H7 (cell line): Measurements from ENCODE around the gene TRAPPC8. TPM values are rescaled to one million over a fixed set of nuclear protein-coding genes. Genes with fewer than 3 reads are reported as not detected.
"Not testable (repeated sequence)": the region's sequence is repeated elsewhere in the genome, so short reads cannot be mapped to it uniquely, and the experiment has no call there.

Source experiments
- DNase-seq: peaks from one replicate; pipeline ENCODE4 v3.0.0; 2012
- H3K27me3 ChIP-seq: 2 replicates; pipeline ENCODE4 v1.6.0; 2011; ENCODE audit warnings: mild to moderate bottlenecking, low read length; ENCODE audit not compliant: control insufficient read depth, insufficient read depth
- H3K36me3 ChIP-seq: replicated peaks from 2 replicates; pipeline ENCODE4 v1.5.1; 2011; ENCODE audit warnings: low read length; ENCODE audit not compliant: control insufficient read depth, insufficient read depth
- H3K4me3 ChIP-seq: 2 replicates; pipeline ENCODE4 v1.5.1; 2011; ENCODE audit warnings: low read depth, mild to moderate bottlenecking, control low read depth, low read length, moderate library complexity; ENCODE audit not compliant: insufficient read depth
- total RNA-seq: library from RNA; depleted of rRNA; stranded (reverse); fragments of >200 nt; shearing (Covaris generic); gene quantifications from 2 replicates; pipeline ENCODE4 v1.2.3, GENCODE V29; 2014; rRNA removed

The TRAPPC8 gene
- total RNA-seq, 1 experiment from 2014 or later, result 54.6 TPM

DNA sequence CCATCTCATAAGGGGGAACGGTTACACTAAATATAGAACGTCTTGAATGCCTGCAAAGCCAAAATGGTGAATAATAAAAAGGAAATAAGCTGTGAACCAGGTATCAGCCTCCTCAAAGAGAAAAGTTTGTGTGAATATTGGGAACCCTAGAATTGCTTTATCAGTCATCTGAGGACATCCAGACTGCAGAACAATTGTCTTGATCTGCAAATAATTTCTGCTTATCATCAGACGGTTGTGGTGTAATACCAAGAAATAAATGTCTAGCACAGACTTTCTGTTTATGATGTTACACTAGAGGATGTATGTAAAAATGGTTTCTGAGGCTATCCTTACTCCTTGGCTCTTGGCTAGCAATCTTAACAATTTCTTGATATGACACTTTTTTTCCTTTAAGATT is 128.8 kb downstream of the TRAPPC8 start:
- H3K36me3 ChIP-seq, result no peaks in the 10 kb centered on the region
- H3K27me3 ChIP-seq, result no peaks in the 10 kb centered on the region
- H3K4me3 ChIP-seq, result no peak overlapping the region
- no peak for DNase-seq

DNA sequence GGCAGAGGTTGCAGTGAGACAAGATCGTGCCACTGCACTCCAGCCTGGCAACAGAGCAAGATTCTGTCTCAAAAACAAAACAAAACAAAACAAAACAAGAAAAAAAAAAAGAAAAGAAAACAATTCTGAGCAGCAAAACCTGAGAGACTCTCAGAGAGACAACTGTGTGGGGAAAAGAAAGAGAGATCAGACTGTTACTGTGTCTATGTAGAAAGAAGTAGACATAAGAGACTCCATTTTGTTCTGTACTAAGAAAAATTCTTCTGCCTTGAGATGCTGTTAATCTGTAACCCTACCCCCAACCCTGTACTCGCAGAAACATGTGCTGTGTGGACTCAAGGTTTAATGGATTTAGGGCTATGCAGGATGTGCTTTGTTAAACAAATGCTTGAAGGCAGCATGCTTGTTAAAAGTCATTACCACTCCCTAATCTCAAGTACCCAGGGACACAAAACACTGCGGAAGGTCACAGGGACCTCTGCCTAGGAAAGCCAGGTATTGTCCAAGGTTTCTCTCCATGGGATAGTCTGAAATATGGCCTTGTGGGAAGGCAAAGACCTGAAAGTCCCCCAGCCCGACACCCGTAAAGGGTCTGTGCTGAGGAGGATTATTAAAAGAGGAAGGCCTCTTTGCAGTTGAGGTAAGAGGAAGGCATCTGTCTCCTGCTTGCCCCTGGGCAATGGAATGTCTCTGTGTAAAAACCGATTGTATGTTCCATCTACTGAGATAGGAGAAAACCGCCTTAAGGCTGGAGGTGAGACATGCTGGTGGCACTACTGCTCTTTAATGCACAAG is 132.4 kb downstream of the TRAPPC8 start:
- not testable (repeated sequence) for H3K4me3 ChIP-seq, H3K27me3 ChIP-seq, DNase-seq, H3K36me3 ChIP-seq

DNA sequence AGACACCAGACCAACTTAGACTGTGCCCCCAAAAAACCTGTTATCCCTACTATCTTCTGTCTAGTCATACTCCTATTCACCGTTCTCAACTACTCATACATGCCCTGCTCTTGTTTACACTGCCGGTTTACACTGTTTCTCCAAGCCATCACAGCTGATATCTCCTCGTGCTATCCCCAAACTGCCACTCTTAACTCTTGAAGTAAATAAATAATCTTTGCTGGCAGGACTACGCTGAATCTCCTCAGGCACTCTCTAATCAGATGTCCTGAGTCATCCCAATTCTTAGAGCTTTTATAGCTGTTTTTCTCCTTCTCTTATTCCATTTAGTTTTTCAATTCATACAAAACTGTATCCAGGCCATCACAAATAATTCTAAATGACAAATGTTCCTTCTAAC is 133.9 kb downstream of the TRAPPC8 start:
- not testable (repeated sequence) for H3K36me3 ChIP-seq, H3K4me3 ChIP-seq, DNase-seq, H3K27me3 ChIP-seq

DNA sequence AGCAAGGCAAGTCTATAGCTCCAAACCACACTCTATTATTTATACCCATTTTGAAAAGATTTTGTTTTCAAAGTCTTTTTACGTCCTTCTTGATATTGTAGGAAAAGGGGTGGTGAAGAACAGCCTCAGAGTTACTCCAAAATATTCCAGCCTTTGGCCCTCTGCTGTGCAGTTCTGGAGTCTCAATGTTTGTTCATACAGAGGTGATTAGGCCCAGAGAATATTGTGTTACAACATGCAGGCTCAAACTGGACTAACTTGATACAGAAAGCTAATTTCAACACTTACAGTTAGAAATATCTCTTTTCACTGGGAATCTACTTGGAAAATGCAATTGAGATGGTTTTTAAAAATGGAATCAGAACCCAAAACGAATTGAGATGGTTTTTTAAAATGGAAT is 141.8 kb downstream of the TRAPPC8 start:
- DNase-seq, result no peak
- no peaks in the 10 kb centered on the region for H3K27me3 ChIP-seq

DNA sequence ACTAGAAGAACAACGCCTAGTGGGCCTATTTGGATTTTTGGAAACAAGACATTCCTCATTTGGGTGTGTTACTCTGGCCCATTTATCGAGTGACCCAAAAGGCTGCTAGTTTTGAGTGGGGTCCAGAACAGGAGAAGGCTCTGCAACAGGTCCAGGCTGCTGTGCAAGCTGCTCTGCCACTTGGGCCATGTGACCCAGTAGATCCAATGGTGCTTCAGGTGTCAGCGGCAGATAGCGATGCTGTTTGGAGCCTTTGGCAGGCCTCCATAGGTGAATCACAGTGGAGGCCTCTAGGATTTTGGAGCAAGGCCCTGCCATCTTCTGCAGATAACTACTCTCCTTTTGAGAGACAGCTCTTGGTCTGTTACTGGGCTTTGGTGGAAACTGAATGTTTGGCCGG is 143.7 kb downstream of the TRAPPC8 start:
- H3K36me3 ChIP-seq, DNase-seq, H3K4me3 ChIP-seq, H3K27me3 ChIP-seq: not testable (repeated sequence)

More for the DNA sequence above, 141.8 kb downstream of the TRAPPC8 start:
- Histone ChIP-seq H3K4me3 (no peak overlapping the region), H3K36me3 (no peaks in the 10 kb centered on the region)

DNA sequence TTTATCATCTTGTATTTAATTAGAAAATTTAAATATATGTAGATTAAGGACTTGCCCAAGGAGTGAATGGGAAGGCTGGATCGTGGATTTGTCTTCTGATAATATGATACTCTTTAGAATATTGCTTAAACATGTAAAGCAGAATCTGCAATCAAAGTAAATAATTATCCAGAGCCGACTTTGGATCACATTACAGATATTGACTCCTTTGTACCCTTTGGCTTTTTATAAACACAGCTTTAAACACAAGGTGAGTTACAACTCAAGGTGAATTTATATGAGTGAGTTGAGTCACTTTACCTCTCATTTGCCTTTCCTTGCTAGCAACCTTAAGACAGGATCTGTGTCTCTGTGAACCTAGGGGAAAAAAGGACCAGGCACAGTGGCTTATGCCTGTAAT is 144.5 kb downstream of the TRAPPC8 start:
- Histone ChIP-seq H3K36me3 (no peaks in the 10 kb centered on the region), H3K27me3 (no peaks in the 10 kb centered on the region), H3K4me3 (no peak overlapping the region)
- DNase-seq, result no peak

DNA sequence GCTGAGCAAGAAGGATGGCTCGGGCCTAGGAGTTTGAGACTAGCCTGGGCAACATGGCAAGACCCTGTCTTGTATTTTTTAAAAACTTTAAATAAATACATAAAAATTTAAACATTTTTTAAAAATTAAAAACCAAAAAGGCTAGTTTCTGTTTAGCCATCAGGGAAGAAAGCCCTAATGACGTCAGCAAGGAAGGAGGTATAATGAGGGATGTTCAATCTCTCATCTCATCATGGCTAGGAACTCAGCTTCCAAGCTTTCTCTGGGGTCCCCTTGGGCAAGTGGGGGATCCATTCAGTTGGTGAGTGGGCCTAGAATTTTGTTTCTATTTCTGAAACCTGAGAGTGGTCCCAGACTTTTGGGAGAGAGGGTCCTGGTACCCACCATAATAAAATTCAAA is 147.2 kb downstream of the TRAPPC8 start:
- H3K27me3 ChIP-seq, result no peaks in the 10 kb centered on the region
- DNase-seq, result no peak
- H3K4me3 ChIP-seq, result no peak overlapping the region
- H3K36me3 ChIP-seq, result no peaks in the 10 kb centered on the region

DNA sequence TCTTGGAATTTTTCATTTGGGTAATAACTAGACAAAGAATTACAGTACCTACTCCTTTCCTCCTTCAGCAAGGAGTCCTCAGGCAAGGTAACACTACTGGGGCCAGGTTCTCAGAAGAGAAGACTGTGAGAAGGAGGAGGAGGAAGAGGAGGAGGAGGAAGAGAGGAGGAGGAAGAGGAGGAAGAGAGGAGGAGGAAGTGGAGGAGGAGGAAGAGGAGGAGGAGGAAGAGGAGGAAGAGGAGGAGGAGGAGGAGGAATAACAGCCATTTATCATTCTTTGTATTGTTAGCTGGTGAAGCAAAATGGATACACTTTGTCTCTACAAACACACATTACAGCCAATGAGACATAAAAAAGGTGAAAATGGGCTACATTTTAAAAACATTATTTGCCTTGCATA is 149.4 kb downstream of the TRAPPC8 start:
- no peaks in the 10 kb centered on the region for H3K27me3 ChIP-seq
- no peak overlapping the region for H3K4me3 ChIP-seq
- no peaks in the 10 kb centered on the region for H3K36me3 ChIP-seq
- no peak for DNase-seq

DNA sequence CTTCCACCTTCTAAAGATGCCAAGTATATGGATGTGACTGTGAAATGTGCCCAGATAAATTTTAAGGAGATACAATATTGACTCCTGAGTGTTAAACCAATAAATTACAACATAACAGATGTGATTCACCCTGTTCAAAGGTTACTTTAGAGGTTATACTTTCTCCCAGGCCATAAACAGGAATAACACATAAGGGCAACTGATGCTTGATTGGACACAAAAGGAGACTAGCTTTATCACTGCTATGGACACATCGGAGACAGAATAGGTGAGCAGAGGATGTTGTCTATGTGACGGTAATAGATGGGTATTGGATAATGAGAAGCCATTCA is 150.4 kb downstream of the TRAPPC8 start:
- H3K27me3 ChIP-seq, result no peaks in the 10 kb centered on the region
- H3K4me3 ChIP-seq, result no peak overlapping the region
- H3K36me3 ChIP-seq, result no peaks in the 10 kb centered on the region
- DNase-seq, result no peak

DNA sequence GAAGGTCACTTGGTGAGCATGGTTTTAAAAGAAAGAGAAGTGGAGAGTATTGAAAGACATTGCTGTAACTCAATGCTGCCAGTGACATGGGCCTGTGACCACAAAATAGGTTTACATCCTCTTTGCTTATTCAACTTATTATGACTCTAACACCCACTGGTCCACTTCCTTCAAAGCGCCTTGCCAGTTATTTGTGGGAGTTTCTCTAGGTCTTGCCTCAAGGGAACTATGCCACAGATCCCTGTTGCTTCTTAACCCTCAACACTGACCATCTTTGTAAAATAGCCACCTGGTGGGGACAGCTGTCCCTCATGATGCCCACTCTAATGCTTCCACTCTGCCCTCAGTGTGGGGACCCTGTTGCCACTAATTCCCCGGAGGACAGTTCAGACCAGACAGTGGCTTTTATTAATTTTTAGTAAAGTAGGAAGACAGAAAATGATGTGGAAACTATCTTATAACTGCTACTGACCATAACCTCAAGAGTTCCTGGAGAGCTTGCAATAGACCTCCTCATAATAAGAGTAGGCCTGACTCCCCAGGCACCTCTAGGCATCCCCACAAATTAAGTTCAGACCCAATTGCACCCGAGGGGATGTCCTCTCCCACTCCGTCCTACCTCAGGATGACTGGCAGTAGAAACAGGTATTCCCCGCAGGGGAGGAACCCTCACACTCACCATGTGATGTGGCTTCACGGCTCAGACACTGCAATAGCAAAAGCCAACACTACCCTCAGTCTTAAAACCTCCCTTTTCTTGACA is 150.9 kb downstream of the TRAPPC8 start:
- H3K27me3 ChIP-seq, result no peaks in the 10 kb centered on the region
- H3K4me3 ChIP-seq, result no peak overlapping the region
- no peak for DNase-seq
- no peaks in the 10 kb centered on the region for H3K36me3 ChIP-seq

DNA sequence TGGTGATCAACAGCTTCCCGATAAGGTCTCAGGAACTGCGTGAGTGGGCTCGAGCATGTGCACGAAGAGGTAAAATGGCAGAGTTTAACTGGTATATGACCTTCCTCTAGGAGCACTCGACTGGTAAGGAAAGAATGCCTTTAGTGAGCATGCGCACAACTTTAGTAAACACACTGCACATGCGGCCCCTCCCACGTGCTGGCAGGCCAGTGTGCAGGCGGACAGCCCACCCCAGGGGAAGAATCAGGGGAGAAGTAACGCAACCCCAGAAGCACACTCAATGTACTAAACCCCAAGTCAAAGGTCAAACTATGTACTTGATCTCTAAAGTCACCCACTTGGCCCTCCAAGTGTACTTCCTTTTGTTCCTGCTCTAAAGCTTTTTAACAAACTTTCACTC is 153.5 kb downstream of the TRAPPC8 start:
- H3K27me3 ChIP-seq, result no peaks in the 10 kb centered on the region
- no peak overlapping the region for H3K4me3 ChIP-seq
- H3K36me3 ChIP-seq, result no peaks in the 10 kb centered on the region
- DNase-seq, result no peak

DNA sequence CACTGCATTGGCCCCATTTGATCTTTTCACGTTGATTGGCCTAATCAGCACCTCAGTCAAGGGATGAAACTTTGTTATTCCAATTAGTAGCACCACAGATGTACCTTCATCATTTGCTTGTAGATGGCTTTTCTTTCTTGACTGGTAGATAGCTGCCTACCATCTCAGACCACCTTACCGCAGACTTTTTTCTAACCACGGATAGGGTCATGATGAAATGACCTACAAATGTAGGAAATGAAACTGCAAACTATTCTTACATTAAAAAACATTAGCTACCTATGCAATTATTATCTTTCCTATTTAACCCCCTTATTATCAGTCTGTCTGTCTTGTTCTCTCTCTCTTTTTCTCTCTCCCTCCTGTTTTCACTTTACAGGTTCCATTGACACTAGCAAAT is 159.9 kb downstream of the TRAPPC8 start:
- DNase-seq, result no peak
- Histone ChIP-seq H3K36me3 (no peaks in the 10 kb centered on the region), H3K27me3 (no peaks in the 10 kb centered on the region), H3K4me3 (no peak overlapping the region)

Other genes with a start within 250 kb of the TRAPPC8 start
- gene SLC25A52, start 182.2 kb downstream of the TRAPPC8 start, total RNA-seq, result 0.18 TPM in 1 of 2 replicates, not detected in the other
- 12.1 and 19.7 TPM in 2 replicates for gene RNF125, start 75.7 kb upstream of the TRAPPC8 start, total RNA-seq
- 105 and 130 TPM in 2 replicates for gene RNF138, start 148.7 kb upstream of the TRAPPC8 start, total RNA-seq
- gene MEP1B, start 246.9 kb upstream of the TRAPPC8 start, total RNA-seq, result not detected in 2 replicates